CD4-positive, alpha-beta T cell (primary cell): ENCODE data around the gene ZNF724. TPM values are rescaled to one million over a fixed set of nuclear protein-coding genes. Genes with fewer than 3 reads are reported as not detected.

Experiments used
- ATAC-seq: fragments of 200-7000 bp; cut with Tn5 transposase; one replicate; pipeline ENCODE4 v1.10.0; 2022; ENCODE audit warnings: mild to moderate bottlenecking; ENCODE audit not compliant: poor library complexity
- CTCF ChIA-PET: fragments of 350-600 bp; sonication (Branson Sonifier 250); formaldehyde crosslinking; loops from one replicate; lab custom pipeline; 2021; ENCODE audit warnings: antibody characterized with exemption, inconsistent platforms; lab: Charles Lee
- POLR2A ChIA-PET: fragments of 350-600 bp; sonication (Branson Sonifier 250); formaldehyde crosslinking; loops from one replicate; lab custom pipeline; 2021; ENCODE audit warnings: antibody characterized with exemption, inconsistent platforms; lab: Charles Lee
- DNase-seq, 14 experiments: peaks; one replicate each; pipeline ENCODE4 v3.0.0-alpha.2; 2013 to 2020; ENCODE audit warnings: mixed read lengths in 2 of 14
- H3K27ac ChIP-seq, 2 donors: one replicate each; pipeline versions ENCODE4 v1.5.1 to v1.7.0; 2013; ENCODE audit warnings: low read length in 2 of 2, low read depth in 1 of 2, mild to moderate bottlenecking in 1 of 2
- H3K27me3 ChIP-seq, 2 experiments: 1 replicate in 1 of 2; 2 replicates in 1 of 2; pipeline versions ENCODE4 v1.6.1 to v1.7.0; 2013; ENCODE audit warnings: low read length in 2 of 2, control low read depth in 1 of 2, mild to moderate bottlenecking in 1 of 2, moderate library complexity in 1 of 2; ENCODE audit not compliant: insufficient read depth in 2 of 2, control insufficient read depth in 1 of 2
- H3K36me3 ChIP-seq: one replicate; pipeline ENCODE4 v1.6.1; 2013; ENCODE audit warnings: low read length, control low read depth; ENCODE audit not compliant: insufficient read depth
- H3K4me1 ChIP-seq: one replicate; pipeline ENCODE4 v1.6.1; 2013; ENCODE audit warnings: low read length, control low read depth; ENCODE audit not compliant: insufficient read depth
- H3K4me3 ChIP-seq: one replicate; pipeline ENCODE4 v1.5.1; 2013; ENCODE audit warnings: mild to moderate bottlenecking, low read length, moderate library complexity
- H3K9me3 ChIP-seq, 2 experiments: 1 replicate in 1 of 2; 2 replicates in 1 of 2; pipeline versions ENCODE4 v1.6.1 to v1.7.0; 2013; ENCODE audit warnings: low read length in 2 of 2, mild to moderate bottlenecking in 2 of 2, control low read depth in 1 of 2, moderate library complexity in 1 of 2; ENCODE audit not compliant: control insufficient read depth in 1 of 2, insufficient read depth in 1 of 2
- H3K27ac Mint-ChIP-seq: one replicate; pipeline ENCODE4 v1.8.0; 2020; ENCODE audit warnings: mixed read lengths
- H3K27me3 Mint-ChIP-seq: one replicate; pipeline ENCODE4 v1.8.0; 2021; ENCODE audit warnings: mixed read lengths
- H3K36me3 Mint-ChIP-seq: one replicate; pipeline ENCODE4 v1.8.0; 2021; ENCODE audit warnings: low read depth, mixed read lengths
- H3K4me1 Mint-ChIP-seq: one replicate; pipeline ENCODE4 v1.8.0; 2021; ENCODE audit warnings: low read depth, mixed read lengths
- H3K4me3 Mint-ChIP-seq: one replicate; pipeline ENCODE4 v1.8.0; 2020; ENCODE audit warnings: mild to moderate bottlenecking, mixed read lengths
- H3K9me3 Mint-ChIP-seq: one replicate; pipeline ENCODE4 v1.8.0; 2020; ENCODE audit warnings: mixed read lengths
- intact Hi-C, 2 experiments: fragments of 100-400 bp; cut with DNase I in 1 of 2; cut with micrococcal nuclease in 1 of 2; formaldehyde crosslinking; loops; one replicate each; pipeline versions ENCODE4 v1.15.1 to v1.9.0; 2023 to 2025; cut with DNase I, micrococcal nuclease
- total RNA-seq, 174 experiments: library from RNA in 2 of 174; stranded (reverse) in 2 of 174; gene quantifications; one replicate each; pipeline ENCODE4 v1.2.3 and lab custom pipeline; 2021 to 2026
- TF ChIP-seq, protein P1 (sequence below): fragments of 200-600 bp; IDR thresholded peaks from one replicate; pipeline ENCODE4 v1.8.0; 2022; ENCODE audit warnings: antibody characterized with exemption, mild to moderate bottlenecking

The ZNF724 gene
- total RNA-seq, 2 experiments from 2014 or later, result 4.2 to 5.5 TPM

DNA sequence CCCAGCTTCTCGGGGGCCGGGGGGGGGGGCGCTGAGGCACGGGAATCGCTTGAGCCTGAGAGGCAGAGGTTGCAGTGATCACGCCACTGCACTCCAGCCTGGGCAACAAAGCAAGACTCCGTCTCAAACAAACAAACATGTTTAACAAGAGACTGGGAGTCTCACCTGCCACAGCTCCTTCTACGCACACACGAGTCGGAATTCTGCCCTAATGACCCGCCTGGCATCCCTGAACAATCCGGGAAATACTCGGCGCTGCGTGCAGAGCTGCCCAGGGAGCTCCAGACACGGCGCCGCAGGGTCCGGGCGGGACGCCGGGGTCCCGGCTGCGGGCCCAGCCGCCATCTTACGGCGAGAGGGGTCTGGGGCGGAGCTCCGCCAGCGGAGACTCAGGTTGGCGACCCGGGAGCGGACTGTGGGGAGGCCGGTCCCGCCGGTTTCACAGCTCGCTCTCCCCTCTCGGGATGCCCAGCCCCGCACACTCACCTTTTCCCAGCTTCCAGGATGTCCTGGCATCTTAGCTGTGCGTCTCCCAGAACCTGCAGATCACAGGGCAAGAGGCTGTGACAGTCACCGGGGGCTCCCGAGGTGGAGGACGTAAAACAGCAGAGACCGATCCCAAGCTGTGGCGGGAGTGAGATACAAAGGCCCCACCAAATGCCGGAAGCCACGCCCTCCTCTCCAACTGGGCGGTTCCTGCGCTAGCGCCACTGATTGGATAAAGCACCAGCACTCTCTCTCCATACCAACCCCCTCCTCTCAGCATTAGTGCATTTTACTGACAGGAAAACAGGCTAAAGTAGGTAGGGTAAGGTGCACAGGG is 23.6 kb upstream of the ZNF724 start:
- no peaks in the 10 kb centered on the region for H3K9me3 ChIP-seq
- H3K36me3 ChIP-seq, result peaks cover 3% of the 10 kb centered on the region
- DNase-seq, result peak; percentile 80 to 96 (median 90)
- POLR2A ChIA-PET, result interaction anchor here (0.6 to 3.6 kb wide), 25 partner anchors 8 to 1945 kb away, joined by 3 to 68 read pairs (median 5); partner anchors contain the start of genes ZNF100, ZNF254, ZNF257 and ZNF43
- Mint-ChIP-seq H3K27ac (peak overlapping the region; percentile 97), H3K27me3 (no peaks in the 10 kb centered on the region), H3K4me1 (peaks cover 32% of the 10 kb centered on the region), H3K36me3 (peaks cover 50% of the 10 kb centered on the region), H3K9me3 (no peaks in the 10 kb centered on the region), H3K4me3 (peak overlapping the region; percentile 99)
- H3K27ac ChIP-seq, result peak overlapping the region; percentile 72 to 88
- CTCF ChIA-PET, result interaction anchor here (1.2 kb wide), 1 partner anchor 10 kb away, joined by 9 read pairs; no protein-coding TSS in a partner anchor
- TF ChIP-seq, protein P1, sequence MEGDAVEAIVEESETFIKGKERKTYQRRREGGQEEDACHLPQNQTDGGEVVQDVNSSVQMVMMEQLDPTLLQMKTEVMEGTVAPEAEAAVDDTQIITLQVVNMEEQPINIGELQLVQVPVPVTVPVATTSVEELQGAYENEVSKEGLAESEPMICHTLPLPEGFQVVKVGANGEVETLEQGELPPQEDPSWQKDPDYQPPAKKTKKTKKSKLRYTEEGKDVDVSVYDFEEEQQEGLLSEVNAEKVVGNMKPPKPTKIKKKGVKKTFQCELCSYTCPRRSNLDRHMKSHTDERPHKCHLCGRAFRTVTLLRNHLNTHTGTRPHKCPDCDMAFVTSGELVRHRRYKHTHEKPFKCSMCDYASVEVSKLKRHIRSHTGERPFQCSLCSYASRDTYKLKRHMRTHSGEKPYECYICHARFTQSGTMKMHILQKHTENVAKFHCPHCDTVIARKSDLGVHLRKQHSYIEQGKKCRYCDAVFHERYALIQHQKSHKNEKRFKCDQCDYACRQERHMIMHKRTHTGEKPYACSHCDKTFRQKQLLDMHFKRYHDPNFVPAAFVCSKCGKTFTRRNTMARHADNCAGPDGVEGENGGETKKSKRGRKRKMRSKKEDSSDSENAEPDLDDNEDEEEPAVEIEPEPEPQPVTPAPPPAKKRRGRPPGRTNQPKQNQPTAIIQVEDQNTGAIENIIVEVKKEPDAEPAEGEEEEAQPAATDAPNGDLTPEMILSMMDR, result no peak
- H3K4me3 ChIP-seq, result peak overlapping the region; percentile 98
- intact Hi-C loops, result loop anchor here in 1 of 2 experiments (1.0 to 10.0 kb wide), 6 partner anchors 22 to 1429 kb away; partner anchors contain the start of genes ZNF492, ZNF675 and ZNF681
- peaks cover 11% of the 10 kb centered on the region for H3K4me1 ChIP-seq
- peak; percentile 98 for ATAC-seq
- no peaks in the 10 kb centered on the region for H3K27me3 ChIP-seq

DNA sequence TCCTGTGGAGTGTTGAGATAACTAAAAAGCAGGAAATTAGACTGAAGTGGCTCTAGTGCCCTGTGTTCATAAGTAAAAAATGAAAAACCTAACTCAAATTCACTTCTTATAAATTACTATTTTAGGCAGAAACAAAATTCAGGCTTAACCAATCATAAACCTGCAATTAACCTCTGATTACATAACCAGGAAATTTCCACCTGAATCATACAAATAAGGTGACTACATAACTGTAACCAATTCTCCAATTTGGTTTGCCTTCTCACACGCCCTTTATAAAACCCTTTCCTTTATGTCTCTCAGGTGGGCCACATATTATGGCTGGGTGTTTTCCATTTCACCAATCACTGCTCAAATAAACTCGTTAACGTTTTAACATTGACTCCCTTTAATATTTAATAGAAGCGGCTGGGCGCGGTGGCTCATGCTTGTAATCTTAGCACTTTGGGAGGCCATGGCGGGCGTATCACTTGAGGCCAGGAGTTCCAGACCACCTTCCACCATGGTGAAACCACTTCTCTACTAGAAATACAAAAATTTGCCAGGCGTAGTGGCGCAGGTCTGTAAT is 22.9 kb upstream of the ZNF724 start:
- intact Hi-C loops, result loop anchor here in 1 of 2 experiments (1.0 to 10.0 kb wide), 6 partner anchors 22 to 1428 kb away; partner anchors contain the start of genes ZNF492, ZNF675 and ZNF681
- H3K9me3 Mint-ChIP-seq, result no peaks in the 10 kb centered on the region
- ATAC-seq, result no peak
- TF ChIP-seq, protein P1, result no peak
- H3K27me3 ChIP-seq, result no peaks in the 10 kb centered on the region
- ChIA-PET POLR2A (interaction anchor here (0.8 to 3.6 kb wide), 23 partner anchors 9 to 1944 kb away, joined by 3 to 68 read pairs (median 5); partner anchors contain the start of genes ZNF254, ZNF257, ZNF43 and ZNF492), CTCF (interaction anchor here (1.1 to 1.2 kb wide), 2 partner anchors 11 kb away, joined by 3 to 9 read pairs; no protein-coding TSS in a partner anchor)
- H3K4me3 ChIP-seq, result peak overlapping the region; percentile 98
- no peaks in the 10 kb centered on the region for H3K9me3 ChIP-seq
- H3K4me3 Mint-ChIP-seq, result peak overlapping the region; percentile 99
- peaks cover 11% of the 10 kb centered on the region for H3K4me1 ChIP-seq
- peaks cover 32% of the 10 kb centered on the region for H3K4me1 Mint-ChIP-seq
- DNase-seq, result peak in 5 of 14 experiments; percentile 1 to 51 (median 35)
- peak overlapping the region; percentile 97 for H3K27ac Mint-ChIP-seq
- H3K27me3 Mint-ChIP-seq, result no peaks in the 10 kb centered on the region
- H3K36me3 Mint-ChIP-seq, result peaks cover 55% of the 10 kb centered on the region
- peaks cover 8% of the 10 kb centered on the region for H3K36me3 ChIP-seq
- H3K27ac ChIP-seq, result peak overlapping the region; percentile 72 to 88

- DNase-seq (no peak), ATAC-seq (no peak)
- no peaks in the 10 kb centered on the region for H3K27me3 Mint-ChIP-seq
- H3K27ac Mint-ChIP-seq, result no peak overlapping the region
- Histone ChIP-seq H3K27me3 (no peaks in the 10 kb centered on the region), H3K9me3 (no peaks in the 10 kb centered on the region), H3K4me3 (no peak overlapping the region), H3K4me1 (no peaks in the 10 kb centered on the region), H3K36me3 (peaks cover 34% of the 10 kb centered on the region), H3K27ac (no peak overlapping the region)
- TF ChIP-seq, protein P1, result no peak
- no peaks in the 10 kb centered on the region for H3K9me3 Mint-ChIP-seq
- peaks cover 77% of the 10 kb centered on the region for H3K36me3 Mint-ChIP-seq
- CTCF ChIA-PET, result no interaction called here
- no peak overlapping the region for H3K4me3 Mint-ChIP-seq
- intact Hi-C loops, result no loop called here
- POLR2A ChIA-PET, result interaction anchor here (1.1 to 2.3 kb wide), 2 partner anchors 10 to 14 kb away, joined by 3 to 5 read pairs; partner anchors contain the start of gene ZNF724
- peaks cover 5% of the 10 kb centered on the region for H3K4me1 Mint-ChIP-seq
These were observed 13.8 kb upstream of the ZNF724 start for GRCh38 chr19:23263870-23264590.
